DLD1 (cell line): ENCODE measurements around the gene GCN1.

Source experiments
- in situ Hi-C: cut with HindIII; loops from 2 replicates; pipeline ENCODE4 v1.10.0; 2017; ENCODE audit warnings: low sequenced_read_pairs

The GCN1 gene

GRCh38 chr12:120190985-120191480 is 3.5 kb downstream of the GCN1 start:
- in situ Hi-C loops: no loop called here

GRCh38 chr12:120190386-120190785 is 4.1 kb downstream of the GCN1 start:
- in situ Hi-C loops: no loop called here

- in situ Hi-C loops: no loop called here
Observed at GRCh38 chr12:120186654-120187053, 7.9 kb downstream of the GCN1 start.

- in situ Hi-C loops: no loop called here
Observed at GRCh38 chr12:120183211-120183631, 11.3 kb downstream of the GCN1 start.

DNA sequence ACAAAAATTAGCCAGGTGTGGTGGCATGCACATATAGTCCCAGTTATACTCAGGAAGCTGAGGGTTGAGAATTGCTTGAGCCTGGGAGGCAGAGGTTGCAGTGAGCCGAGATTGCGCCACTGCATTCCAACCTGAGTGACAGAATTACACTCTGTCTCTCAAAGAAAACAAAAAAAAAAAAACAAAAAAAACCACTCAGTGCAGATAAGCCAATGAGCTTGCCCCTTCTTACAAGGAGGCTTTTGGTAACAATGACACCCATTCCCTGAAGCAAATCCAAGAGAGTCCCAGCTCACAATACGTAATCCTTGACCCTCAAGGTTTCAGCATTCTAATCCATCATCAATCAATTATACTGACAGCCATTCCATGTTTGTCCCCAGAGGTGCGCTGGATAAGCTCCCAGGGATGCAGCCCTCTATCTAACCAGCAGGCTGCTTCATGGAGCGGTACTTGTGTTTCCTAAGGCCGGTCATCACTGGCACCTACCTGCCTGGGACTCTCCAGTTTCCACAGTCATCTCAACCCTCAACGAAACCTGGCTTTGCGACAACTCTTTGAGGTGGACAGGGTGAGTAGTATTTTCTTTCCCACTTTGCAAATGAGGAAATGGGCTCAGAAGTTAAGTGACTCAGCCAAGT is 12.4 kb downstream of the GCN1 start:
- in situ Hi-C loops: no loop called here

DNA sequence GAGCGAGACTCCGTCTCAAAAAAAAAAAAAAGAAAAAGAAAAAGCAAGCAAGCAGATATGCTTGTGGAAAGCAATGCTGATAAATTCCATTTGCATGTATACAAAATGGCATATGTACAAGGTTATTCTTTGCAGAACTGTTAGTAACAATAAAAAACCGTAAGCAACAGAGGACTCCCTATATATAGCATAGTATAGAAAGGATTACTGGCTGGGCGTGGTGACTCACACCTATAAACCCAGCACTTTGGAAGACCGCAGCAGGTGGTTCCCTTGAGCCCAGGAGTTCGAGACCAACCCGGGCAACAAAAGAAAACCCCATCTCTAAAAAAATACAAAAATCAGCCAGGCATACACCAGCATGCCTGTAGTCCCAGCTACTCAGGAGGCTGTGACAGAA is 13.5 kb downstream of the GCN1 start:
- in situ Hi-C loops: no loop called here

GRCh38 chr12:120175537-120175936 is 19.0 kb downstream of the GCN1 start:
- in situ Hi-C loops: no loop called here

GRCh38 chr12:120175062-120175461 is 19.5 kb downstream of the GCN1 start:
- in situ Hi-C loops: no loop called here

- in situ Hi-C loops: no loop called here
Observed at GRCh38 chr12:120172053-120172452, 22.5 kb downstream of the GCN1 start.

DNA sequence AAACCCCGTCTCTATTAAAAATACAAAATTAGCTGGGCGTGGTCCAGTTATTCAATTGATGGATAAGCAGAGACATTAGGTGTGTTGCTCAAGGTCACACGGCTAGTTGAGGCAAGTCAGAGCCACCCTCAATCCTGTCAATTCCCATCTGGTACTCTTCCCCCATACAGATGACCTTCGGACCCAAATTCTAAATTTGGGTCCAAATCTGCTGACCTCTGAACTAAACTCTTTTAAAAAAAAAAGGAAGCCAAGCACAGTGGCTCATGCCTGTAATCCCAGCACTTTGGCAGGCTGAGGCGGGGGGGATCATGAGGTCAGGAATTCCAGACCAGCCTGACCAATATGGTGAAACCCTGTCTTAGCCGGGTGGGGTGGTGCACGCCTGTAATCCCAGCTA is 23.9 kb downstream of the GCN1 start:
- in situ Hi-C loops: no loop called here

DNA sequence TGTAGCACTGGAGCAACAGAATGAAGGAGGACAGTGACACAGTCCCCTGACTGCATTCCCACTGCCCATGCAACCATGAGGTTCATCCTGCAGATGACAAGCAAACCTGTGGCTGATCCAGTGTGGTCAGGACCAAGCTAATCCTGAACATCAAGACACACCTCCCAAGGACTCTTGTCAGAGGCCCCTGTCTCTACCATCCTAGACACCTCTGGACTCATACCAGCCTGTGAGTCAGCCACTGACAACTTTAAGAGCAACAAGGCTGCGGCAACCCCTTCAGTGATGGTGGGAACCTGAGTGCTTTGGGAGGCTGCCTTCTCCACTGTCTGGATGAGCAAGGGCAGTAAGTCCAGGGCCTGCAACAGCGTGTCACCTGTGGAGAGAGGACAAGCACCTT is 24.6 kb downstream of the GCN1 start:
- in situ Hi-C loops: no loop called here

- in situ Hi-C loops: no loop called here
Observed at GRCh38 chr12:120168337-120168736, 26.2 kb downstream of the GCN1 start.

DNA sequence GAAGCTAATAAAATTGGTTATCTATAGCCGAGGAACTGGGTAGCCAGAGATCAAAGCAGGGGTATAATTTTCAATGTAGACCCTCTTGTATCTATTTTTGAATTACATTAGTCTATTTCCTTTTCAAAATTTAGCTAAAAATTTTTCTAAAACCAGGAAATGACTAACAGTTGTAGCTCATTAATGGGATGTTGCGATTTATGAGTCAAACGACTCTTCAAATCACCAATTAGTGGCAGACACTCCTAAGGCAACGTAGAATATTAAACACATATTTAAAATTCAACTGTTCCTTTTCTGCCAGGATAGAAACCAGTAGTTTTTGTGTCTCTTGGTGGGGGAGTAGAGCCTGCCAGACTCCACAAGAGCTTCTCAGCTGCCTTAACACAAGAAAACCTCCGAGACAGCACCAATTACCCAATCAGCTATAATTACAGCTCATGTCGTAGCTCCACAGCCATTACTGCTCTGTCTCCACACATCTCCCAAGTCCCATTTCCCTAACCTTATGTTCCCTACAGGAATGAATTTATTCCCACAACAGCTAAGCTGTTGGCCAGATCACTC is 26.9 kb downstream of the GCN1 start:
- in situ Hi-C loops: no loop called here

DNA sequence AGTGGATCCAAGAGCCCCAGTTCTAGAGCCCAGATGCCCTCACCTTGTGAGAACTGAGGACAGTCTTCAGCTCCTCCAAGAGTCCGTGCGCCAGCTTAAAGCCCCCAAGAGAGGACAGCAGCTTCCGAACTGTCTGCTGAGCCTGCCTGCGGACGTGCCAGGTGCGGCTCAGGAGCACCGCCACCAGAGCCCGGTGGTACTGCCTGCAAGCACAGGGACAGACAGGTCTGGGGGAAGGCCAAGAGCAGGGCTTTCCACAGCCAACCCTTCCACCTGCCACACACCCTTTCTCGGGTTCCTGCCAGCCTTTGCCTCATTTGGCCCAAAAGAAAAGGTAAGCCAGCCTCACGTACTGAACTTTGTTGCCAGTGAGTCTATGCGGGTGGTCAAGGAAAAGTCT is 30.2 kb downstream of the GCN1 start:
- in situ Hi-C loops: no loop called here

DNA sequence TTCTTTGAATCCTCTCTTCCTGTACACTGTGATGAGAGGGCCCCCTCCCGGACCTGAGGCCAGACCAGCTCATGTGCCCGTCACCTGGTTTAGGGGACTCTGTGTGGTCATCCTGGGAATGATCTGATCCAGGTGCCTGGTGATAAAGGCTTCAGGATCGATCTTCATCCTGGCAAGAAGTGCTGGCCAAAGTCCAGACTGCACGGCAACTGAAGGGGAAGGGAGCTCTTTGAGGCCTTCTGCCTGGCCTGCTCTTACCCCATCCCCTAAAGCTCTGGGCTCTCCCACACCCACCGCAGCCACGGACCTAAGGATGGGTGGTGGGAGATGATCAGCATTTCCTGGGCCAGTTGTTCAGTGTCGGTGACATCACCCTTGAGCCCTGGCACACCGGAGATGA is 31.8 kb downstream of the GCN1 start:
- in situ Hi-C loops: no loop called here

GRCh38 chr12:120161852-120162251 is 32.7 kb downstream of the GCN1 start:
- in situ Hi-C loops: no loop called here

GRCh38 chr12:120159509-120160237 is 34.8 kb downstream of the GCN1 start:
- in situ Hi-C loops: no loop called here

GRCh38 chr12:120158351-120158750 is 36.2 kb downstream of the GCN1 start:
- in situ Hi-C loops: no loop called here

DNA sequence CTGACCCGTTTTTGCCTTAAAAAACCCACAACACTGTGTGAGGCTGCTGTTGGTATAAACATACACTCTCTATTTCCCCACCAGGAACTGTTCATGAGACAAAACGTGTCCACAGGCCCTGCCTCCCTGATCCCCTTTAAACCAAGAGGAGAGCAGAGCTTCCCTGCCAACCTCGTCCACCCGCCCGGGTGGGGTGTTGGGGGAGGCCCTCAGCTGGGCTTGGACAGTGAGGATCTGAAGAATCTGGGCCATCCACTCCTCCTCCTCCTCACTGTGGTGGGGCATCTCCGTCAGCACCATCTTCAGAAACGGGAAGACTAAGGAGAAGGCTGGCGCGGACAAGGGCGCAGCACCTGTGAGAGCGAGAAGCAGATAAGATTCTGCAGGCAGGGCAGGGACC is 36.8 kb downstream of the GCN1 start:
- in situ Hi-C loops: no loop called here

DNA sequence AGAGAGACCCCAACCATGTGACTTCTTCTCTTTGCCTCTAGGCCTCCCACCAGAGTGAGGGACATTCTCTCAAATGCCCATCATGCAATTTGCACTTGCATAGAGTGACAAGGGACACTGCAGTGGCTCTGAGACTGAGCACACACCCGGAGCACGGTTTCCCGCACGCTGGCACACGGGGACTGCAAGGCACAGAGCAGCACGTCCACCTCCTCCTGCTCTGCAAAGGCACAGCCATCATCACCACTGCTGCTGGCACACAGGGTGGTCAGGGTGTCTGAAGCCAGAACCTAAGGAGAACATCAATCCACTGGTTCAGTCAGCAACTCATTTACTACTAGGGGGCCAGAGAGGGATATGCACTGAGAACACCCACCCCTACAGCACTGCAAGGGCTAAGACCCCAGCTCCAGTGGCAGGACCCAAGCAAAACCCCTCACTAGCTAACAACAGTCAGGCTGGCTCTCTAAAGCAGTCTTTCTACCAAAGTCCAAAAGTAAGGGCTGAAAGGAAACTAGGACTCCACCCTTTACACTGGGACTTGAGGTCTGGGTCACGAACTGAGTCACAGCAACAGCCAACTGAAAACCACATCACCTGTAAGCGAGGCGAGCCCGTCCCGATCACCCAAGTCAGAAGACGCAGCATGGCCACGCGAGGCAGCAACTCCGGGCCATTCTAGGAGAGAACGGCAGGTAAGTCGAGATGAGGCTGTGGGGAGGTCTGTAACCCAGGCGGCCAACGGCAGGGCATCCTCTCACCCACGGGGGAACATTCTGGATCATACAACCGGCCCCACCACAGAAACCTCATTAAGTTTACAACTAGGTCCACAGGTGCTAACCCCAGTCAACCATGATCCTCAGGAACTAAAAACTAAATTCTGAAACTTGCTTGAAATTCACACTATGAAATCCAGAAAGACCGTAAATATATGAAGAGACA is 37.9 kb downstream of the GCN1 start:
- in situ Hi-C loops: no loop called here

GRCh38 chr12:120155072-120155471 is 39.4 kb downstream of the GCN1 start:
- in situ Hi-C loops: no loop called here
